Stimulated activated CD4-positive, alpha-beta T cell treated with anti-CD3 and anti-CD28 coated beads, TNF-alpha, amount 100 ng/mL, for 4 hours (primary cell): ENCODE measurements around the gene LSS.
"Not testable (repeated sequence)": the region's sequence is repeated elsewhere in the genome, so short reads cannot be mapped to it uniquely, and the experiment has no call there.

Experiments used
- DNase-seq, 3 experiments: peaks; one replicate each; pipeline ENCODE4 v3.0.0-alpha.2; 2020; ENCODE audit warnings: low read depth in 3 of 3

Gene LSS

GRCh38 chr21:46152927-46153246, 75.7 kb downstream of the LSS start:
- DNase-seq = no peak

GRCh38 chr21:46151989-46152926, 76.3 kb downstream of the LSS start:
- no peak for DNase-seq

- no peak for DNase-seq
Observed at GRCh38 chr21:46151261-46151988, 77.1 kb downstream of the LSS start.

- DNase-seq = no peak
Observed at GRCh38 chr21:46150491-46151121, 78.0 kb downstream of the LSS start.

GRCh38 chr21:46150073-46150472, 78.5 kb downstream of the LSS start:
- DNase-seq = no peak

GRCh38 chr21:46149205-46149901, 79.2 kb downstream of the LSS start:
- no peak for DNase-seq

GRCh38 chr21:46148106-46148505, 80.5 kb downstream of the LSS start:
- no peak for DNase-seq

GRCh38 chr21:46147429-46147828, 81.1 kb downstream of the LSS start:
- peak in 2 of 3 experiments; percentile 9 to 16 for DNase-seq

- no peak for DNase-seq
Observed at GRCh38 chr21:46146856-46147255, 81.7 kb downstream of the LSS start.

- DNase-seq = no peak
Observed at GRCh38 chr21:46145840-46146691, 82.5 kb downstream of the LSS start.

GRCh38 chr21:46145159-46145839, 83.3 kb downstream of the LSS start:
- DNase-seq = no peak

- no peak for DNase-seq
Observed at GRCh38 chr21:46144464-46145070, 84.0 kb downstream of the LSS start.

- no peak for DNase-seq
Observed at GRCh38 chr21:46142582-46143473, 85.7 kb downstream of the LSS start.

- DNase-seq = no peak
Observed at GRCh38 chr21:46141767-46142581, 86.6 kb downstream of the LSS start.

GRCh38 chr21:46140352-46141003, 88.1 kb downstream of the LSS start:
- not testable (repeated sequence) for DNase-seq

GRCh38 chr21:46139686-46140085, 88.9 kb downstream of the LSS start:
- DNase-seq = no peak

GRCh38 chr21:46138383-46138970, 90.1 kb downstream of the LSS start:
- DNase-seq = no peak
